HCT116 (cell line): Measurements from ENCODE around the gene SLC9A9. TPM values are rescaled to one million over a fixed set of nuclear protein-coding genes. Genes with fewer than 3 reads are reported as not detected.

Source experiments
- ATAC-seq: fragments of 200-7000 bp; cut with Tn5 transposase; 2 replicates; pipeline ENCODE4 v1.9.1; 2020; ENCODE audit warnings: mild to moderate bottlenecking, moderate library complexity
- BruUV-seq: library from RNA; stranded (reverse); fragments of 400-500 nt; replicated peaks from 2 replicates; lab custom pipeline; 2021; lab: Mats Ljungman, UMichigan
- CTCF ChIA-PET: fragments of 300-600 bp; sonication (Branson Sonifier 250); formaldehyde crosslinking; loops from one replicate; lab custom pipeline; 2021; ENCODE audit warnings: antibody characterized with exemption; lab: Charles Lee
- POLR2A ChIA-PET: fragments of 300-600, 350-600 bp; sonication (Branson Sonifier 250); formaldehyde crosslinking; loops from one replicate; lab custom pipeline; 2021; ENCODE audit warnings: antibody characterized with exemption; lab: Charles Lee
- RAD21 ChIA-PET, 2 experiments: fragments of 300-600 bp; sonication (Branson Sonifier 250); formaldehyde crosslinking; loops; one replicate each; lab custom pipeline; 2023; ENCODE audit warnings: low total read pairs in 2 of 2; ENCODE audit not compliant: uncharacterized antibody in 2 of 2, unreplicated experiment in 2 of 2, low non-redundant PET in 1 of 2; lab: Charles Lee
- DNase-seq: peaks from one replicate; pipeline ENCODE4 v3.0.0-alpha.2; 2010; ENCODE audit warnings: low read depth, low spot score
- H2AFZ ChIP-seq: fragments of 200-600 bp; shearing (Covaris generic), sonication (generic); 2 replicates; pipeline ENCODE4 v1.6.1; 2017; ENCODE audit warnings: low read depth, mixed run types, mixed read lengths, antibody characterized with exemption, low read length; ENCODE audit not compliant: poor library complexity, severe bottlenecking
- H3K27ac ChIP-seq: 2 replicates; pipeline ENCODE4 v1.5.1; 2012; ENCODE audit warnings: low read depth, low read length
- H3K27me3 ChIP-seq: fragments of 200-600 bp; sonication (generic); 2 replicates; pipeline ENCODE4 v1.6.1; 2016; ENCODE audit warnings: mixed run types, low read length, mixed read lengths; ENCODE audit not compliant: insufficient read depth
- H3K36me3 ChIP-seq, 2 experiments: fragments of 200-500 bp in 1 of 2; fragments of 200-600 bp in 1 of 2; sonication (Bioruptor generic) in 1 of 2; sonication (generic) in 1 of 2; 2 replicates each; pipeline versions ENCODE4 v1.5.1 to v1.6.1; 2014 to 2016; ENCODE audit warnings: low read length in 2 of 2, inconsistent platforms in 1 of 2, mixed read lengths in 1 of 2, mixed run types in 1 of 2; ENCODE audit not compliant: insufficient read depth in 2 of 2, control insufficient read depth in 1 of 2
- H3K4me1 ChIP-seq, 2 experiments: fragments of 200-600 bp in 1 of 2; sonication (generic) in 1 of 2; 2 replicates each; pipeline versions ENCODE4 v1.5.1 to v1.6.1; 2012 to 2017; ENCODE audit warnings: low read length in 2 of 2, inconsistent platforms in 1 of 2, mild to moderate bottlenecking in 1 of 2, mixed read lengths in 1 of 2, mixed run types in 1 of 2, moderate library complexity in 1 of 2; ENCODE audit not compliant: insufficient read depth in 2 of 2, control insufficient read depth in 1 of 2
- H3K4me2 ChIP-seq: fragments of 200-600 bp; sonication (generic); 2 replicates; pipeline ENCODE4 v1.6.1; 2017; ENCODE audit warnings: mixed run types, low read length, mixed read lengths
- H3K4me3 ChIP-seq, 2 experiments: fragments of 200-600 bp in 1 of 2; sonication (generic) in 1 of 2; replicated peaks in 1 of 2; 2 replicates each; pipeline ENCODE4 v1.5.1; 2011 to 2016; ENCODE audit warnings: low read length in 2 of 2, control low read depth in 1 of 2, low read depth in 1 of 2, mild to moderate bottlenecking in 1 of 2, mixed read lengths in 1 of 2, mixed run types in 1 of 2
- H3K79me2 ChIP-seq: fragments of 200-600 bp; sonication (generic); 2 replicates; pipeline ENCODE4 v1.6.1; 2017; ENCODE audit warnings: mild to moderate bottlenecking, mixed run types, low read length, moderate library complexity, mixed read lengths; ENCODE audit not compliant: insufficient read depth
- H3K9ac ChIP-seq: fragments of 200-600 bp; sonication (generic); 2 replicates; pipeline ENCODE4 v1.6.1; 2016; ENCODE audit warnings: low read length, mixed read lengths
- H3K9me2 ChIP-seq: fragments of 200-600 bp; sonication (generic), shearing (Covaris generic); 2 replicates; pipeline ENCODE4 v1.6.1; 2017; ENCODE audit warnings: mixed run types, mild to moderate bottlenecking, moderate library complexity; ENCODE audit not compliant: insufficient read depth
- H3K9me3 ChIP-seq, 2 experiments: fragments of 200-500 bp in 1 of 2; fragments of 200-600 bp in 1 of 2; sonication (Bioruptor generic) in 1 of 2; sonication (generic) in 1 of 2; 2 replicates each; pipeline ENCODE4 v1.6.1; 2014 to 2017; ENCODE audit warnings: low read length in 2 of 2, mixed read lengths in 2 of 2, inconsistent platforms in 1 of 2, low read depth in 1 of 2, mild to moderate bottlenecking in 1 of 2, mixed run types in 1 of 2, moderate library complexity in 1 of 2; ENCODE audit not compliant: control insufficient read depth in 1 of 2, insufficient read depth in 1 of 2
- H4K20me1 ChIP-seq: fragments of 200-600 bp; sonication (generic), shearing (Covaris generic); 2 replicates; pipeline ENCODE4 v1.6.1; 2017; ENCODE audit warnings: mixed run types, mild to moderate bottlenecking, moderate library complexity; ENCODE audit not compliant: insufficient read depth
- CTCF ChIP-seq, 3 experiments: fragments of 200-600 bp in 1 of 3; sonication (generic) in 1 of 3; IDR thresholded peaks in 2 of 3; conservative IDR thresholded peaks in 1 of 3; 2 replicates each; pipeline ENCODE4 v1.5.1; 2012 to 2017; ENCODE audit warnings: low read depth in 2 of 3, low read length in 2 of 3, antibody characterized with exemption in 1 of 3, borderline replicate concordance in 1 of 3, control low read depth in 1 of 3, mild to moderate bottlenecking in 1 of 3, mixed read lengths in 1 of 3, mixed run types in 1 of 3, moderate library complexity in 1 of 3; ENCODE audit not compliant: insufficient read depth in 1 of 3
- EGR1 ChIP-seq: IDR thresholded peaks from 2 replicates; pipeline ENCODE4 v1.6.1; 2012; ENCODE audit warnings: low read depth
- ELF1 ChIP-seq: IDR thresholded peaks from 2 replicates; pipeline ENCODE4 v1.6.1; 2012; ENCODE audit warnings: low read depth, borderline replicate concordance
- EZH2 ChIP-seq: fragments of 200-600 bp; sonication (generic); IDR thresholded peaks from 2 replicates; pipeline ENCODE4 v1.6.1; 2017; ENCODE audit warnings: antibody characterized with exemption, mixed run types
- SIN3A ChIP-seq: IDR thresholded peaks from 2 replicates; pipeline ENCODE4 v1.6.1; 2012; ENCODE audit warnings: low read depth
- SP1 ChIP-seq: IDR thresholded peaks from 2 replicates; pipeline ENCODE4 v1.6.1; 2012; ENCODE audit warnings: low read depth
- SRF ChIP-seq: IDR thresholded peaks from 2 replicates; pipeline ENCODE4 v1.6.1; 2012; ENCODE audit warnings: low read depth
- TCF7L2 ChIP-seq: IDR thresholded peaks from 2 replicates; pipeline ENCODE4 v1.7.0; 2011; ENCODE audit warnings: borderline replicate concordance, inconsistent platforms; ENCODE audit not compliant: insufficient read depth, insufficient read length; ENCODE audit errors: extremely low read depth
- YY1 ChIP-seq: IDR thresholded peaks from 2 replicates; pipeline ENCODE4 v1.6.1; 2011; ENCODE audit warnings: low read length, low read depth, moderate library complexity, mild to moderate bottlenecking; ENCODE audit not compliant: insufficient replicate concordance; ENCODE audit errors: extremely low read depth
- ZBTB33 ChIP-seq: IDR thresholded peaks from 2 replicates; pipeline ENCODE4 v1.6.1; 2011; ENCODE audit warnings: mild to moderate bottlenecking, low read length, moderate library complexity; ENCODE audit not compliant: insufficient replicate concordance; ENCODE audit errors: extremely low read depth
- ZFX ChIP-seq: fragments of 450-650 bp; IDR thresholded peaks from 2 replicates; pipeline ENCODE4 v1.6.1; 2017
- ZNF274 ChIP-seq: fragments of 200-500 bp; sonication (Bioruptor generic); IDR thresholded peaks from 2 replicates; pipeline ENCODE4 v1.6.1; 2014; ENCODE audit warnings: mild to moderate bottlenecking, low read depth, low read length, inconsistent platforms
- intact Hi-C: fragments of 100-400 bp; cut with micrococcal nuclease; formaldehyde crosslinking; loops from 2 replicates; pipeline ENCODE4 v1.10.0; 2022
- total RNA-seq: library from RNA; stranded (reverse); gene quantifications from one replicate; pipeline ENCODE4 v1.2.1, GENCODE V29; 2021; ENCODE audit not compliant: unreplicated experiment

The SLC9A9 gene
- total RNA-seq, 1 experiment from 2014 or later: 0.20 TPM

- no peaks in the 10 kb centered on the region for H3K4me1 ChIP-seq
- no peak overlapping the region for H2AFZ ChIP-seq
- H3K4me3 ChIP-seq: no peak overlapping the region
- intact Hi-C loops: no loop called here
- H4K20me1 ChIP-seq: no peaks in the 10 kb centered on the region
- H3K27ac ChIP-seq: no peak overlapping the region
- DNase-seq (no peak), ATAC-seq (no peak)
- ChIA-PET CTCF (no interaction called here), RAD21 (no interaction called here), POLR2A (no interaction called here)
- TF ChIP-seq ELF1 (no peak), TCF7L2 (no peak), ZBTB33 (no peak), SP1 (no peak), YY1 (no peak), EGR1 (no peak), ZNF274 (no peak), CTCF (IDR thresholded peaks at IDR 0.05 in 2 of 3, conservative IDR thresholded peaks at IDR 0.05 in 1 of 3; ENCODE audit: borderline replicate concordance in 1 of 3, insufficient read depth in 1 of 3, low read depth in 2 of 3, low read length in 2 of 3) (no peak), SIN3A (no peak), ZFX (no peak), SRF (no peak), EZH2 (no peak)
- H3K27me3 ChIP-seq: no peaks in the 10 kb centered on the region
- H3K36me3 ChIP-seq: no peaks in the 10 kb centered on the region
- H3K9ac ChIP-seq: no peak overlapping the region
- H3K9me2 ChIP-seq: no peaks in the 10 kb centered on the region
- no peaks in the 10 kb centered on the region for H3K9me3 ChIP-seq
- no TSS peak for BruUV-seq
- no peak overlapping the region for H3K4me2 ChIP-seq
- no peaks in the 10 kb centered on the region for H3K79me2 ChIP-seq
These were observed 595.3 kb downstream of the SLC9A9 start for GRCh38 chr3:143252931-143253330.
